ENCODE results near the gene FREY1.
A peak's percentile ranks its signal among the peaks of the same experiment; 100 is the strongest.

FREY1 gene

DNA sequence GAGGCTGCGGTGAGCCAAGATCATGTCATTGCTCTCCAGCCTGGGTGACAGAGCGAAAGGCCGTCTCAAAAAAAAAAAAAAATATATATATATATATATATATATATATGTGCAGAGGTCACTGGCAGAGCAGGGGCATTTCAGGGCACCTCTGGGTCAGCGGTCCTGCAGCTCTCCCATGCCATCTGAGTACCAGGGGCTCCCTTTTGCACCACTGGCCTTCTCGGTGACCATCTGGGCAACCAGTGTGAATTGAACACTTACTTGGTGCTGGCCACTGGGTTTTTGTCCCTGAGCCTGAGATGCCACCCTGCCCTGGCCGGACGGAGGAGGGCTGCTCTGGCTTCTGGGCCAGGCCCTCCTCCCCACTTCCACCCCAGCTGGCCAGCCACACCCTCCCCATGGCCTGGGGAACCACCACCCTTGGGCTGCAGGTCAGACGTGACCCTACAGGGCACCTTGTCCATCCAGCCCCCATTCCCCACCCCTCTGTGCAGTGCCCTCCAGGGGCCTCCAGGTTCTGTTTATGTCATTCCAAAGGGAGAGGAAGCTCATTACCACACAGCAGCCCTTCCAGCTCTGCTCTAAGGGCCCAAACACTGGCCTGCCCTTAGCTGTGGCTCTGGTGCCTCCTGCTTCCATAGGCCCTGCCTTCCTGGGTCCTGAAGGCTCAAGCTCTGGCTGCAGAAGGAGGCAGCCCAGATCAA, 11.4 kb downstream of the FREY1 start:
- no peak overlapping the region for H3K4me3 ChIP-seq (ENCODE audit: low read depth, low read length)

GRCh38 chr11:45894555-45895247, 12.4 kb downstream of the FREY1 start:
- H3K4me3 ChIP-seq (ENCODE audit: low read depth, low read length): no peak overlapping the region

GRCh38 chr11:45892856-45893255, 14.2 kb downstream of the FREY1 start:
- no peak overlapping the region for H3K4me3 ChIP-seq (ENCODE audit: low read depth, low read length)

- H3K4me3 ChIP-seq (ENCODE audit: low read depth, low read length): no peak overlapping the region
Measured at GRCh38 chr11:45890886-45891550, 16.1 kb downstream of the FREY1 start.

- H3K4me3 ChIP-seq (ENCODE audit: low read depth, low read length): no peak overlapping the region
Measured at GRCh38 chr11:45889966-45890365, 17.1 kb downstream of the FREY1 start.

GRCh38 chr11:45889555-45889954, 17.5 kb downstream of the FREY1 start:
- no peak overlapping the region for H3K4me3 ChIP-seq (ENCODE audit: low read depth, low read length)

- no peak overlapping the region for H3K4me3 ChIP-seq (ENCODE audit: low read depth, low read length)
Measured at GRCh38 chr11:45887587-45887986, 19.5 kb downstream of the FREY1 start.

DNA sequence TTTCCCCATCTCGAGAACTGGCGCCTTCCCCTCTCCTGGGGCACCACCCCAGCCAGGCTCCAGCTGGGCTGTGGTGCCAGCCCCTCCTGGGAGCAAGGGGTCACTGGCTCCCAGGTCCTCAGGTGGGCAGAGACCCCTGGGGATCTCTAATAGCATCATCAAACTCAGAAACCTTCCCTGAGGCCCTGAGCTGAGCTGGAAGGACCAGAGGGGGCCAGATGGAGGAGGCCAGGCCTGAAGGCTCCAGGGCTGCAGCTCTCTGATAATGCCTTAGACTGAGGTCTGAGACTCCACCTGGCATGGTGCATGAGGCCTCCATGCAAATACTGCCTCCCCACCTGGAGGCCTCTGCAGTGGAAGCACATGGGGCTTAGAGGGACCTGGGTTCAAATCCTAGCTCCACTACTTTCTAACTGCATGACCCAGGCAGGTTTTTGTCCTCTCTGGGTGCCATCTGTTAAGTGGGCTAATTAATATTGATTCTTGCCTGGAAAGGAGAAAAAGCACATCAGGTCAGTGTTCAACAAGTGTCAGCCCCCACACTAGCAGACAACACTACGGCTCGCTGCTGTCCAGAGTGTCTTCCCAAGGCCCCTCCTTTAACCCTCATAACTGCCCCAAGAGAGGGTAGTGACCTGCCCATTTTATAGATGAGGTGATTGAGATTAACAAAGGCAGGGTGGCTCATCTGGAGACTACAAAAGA, 20.1 kb downstream of the FREY1 start:
- H3K4me3 ChIP-seq (ENCODE audit: low read depth, low read length): no peak overlapping the region

DNA sequence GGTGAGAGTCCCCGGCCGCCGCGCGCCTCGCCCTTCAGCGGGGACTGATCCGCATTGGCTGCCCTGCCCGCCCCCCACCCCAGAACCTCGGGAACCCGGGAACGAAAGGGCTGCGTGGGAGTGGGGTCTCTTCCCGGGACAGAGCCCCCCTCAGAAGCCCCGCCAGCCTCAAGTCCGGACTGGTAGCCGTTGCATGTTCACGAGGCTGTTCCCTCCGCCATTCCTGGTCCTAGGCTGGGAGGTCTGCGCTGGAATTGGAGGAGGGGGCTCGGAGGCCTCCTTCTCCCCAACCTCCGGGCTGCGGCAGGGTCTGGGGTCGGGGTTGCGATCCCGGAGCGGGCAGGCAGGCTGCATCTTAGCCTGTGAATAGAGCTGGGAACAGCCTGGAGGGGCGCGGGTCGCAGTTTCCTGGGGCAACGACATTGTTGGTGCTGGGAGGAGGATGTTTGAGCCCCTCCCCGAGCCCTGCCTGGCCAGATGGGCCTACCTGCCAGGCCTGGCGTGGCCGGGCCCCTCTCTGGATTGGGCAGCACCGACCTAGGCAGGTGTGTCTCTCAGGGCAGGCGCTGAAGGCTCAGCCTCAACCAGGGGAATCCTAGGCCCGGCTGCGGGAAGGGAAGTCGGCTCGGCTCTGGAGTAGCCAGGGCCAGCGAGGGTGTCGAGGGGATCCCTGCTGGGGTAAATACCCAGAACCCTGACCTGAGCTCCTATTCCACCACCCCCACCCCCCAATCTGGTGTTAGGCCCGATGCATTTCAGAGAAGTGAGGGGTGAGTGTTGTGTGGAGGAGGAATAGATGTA, 20.9 kb downstream of the FREY1 start:
- H3K4me3 ChIP-seq (ENCODE audit: low read depth, low read length): peak overlapping the region; percentile 67

- peak within 1 kb of the TSS; percentile 67 for H3K4me3 ChIP-seq (ENCODE audit: low read depth, low read length)
Measured at GRCh38 chr11:45885274-45885920, 21.7 kb downstream of the FREY1 start, which contains the start of gene MAPK8IP1. MAPK8IP1 (plus strand) TSS chr11:45885651; CDS start chr11:45885821, 170 bp downstream.

GRCh38 chr11:45884596-45885185, 22.4 kb downstream of the FREY1 start:
- no peak overlapping the region for H3K4me3 ChIP-seq (ENCODE audit: low read depth, low read length)

DNA sequence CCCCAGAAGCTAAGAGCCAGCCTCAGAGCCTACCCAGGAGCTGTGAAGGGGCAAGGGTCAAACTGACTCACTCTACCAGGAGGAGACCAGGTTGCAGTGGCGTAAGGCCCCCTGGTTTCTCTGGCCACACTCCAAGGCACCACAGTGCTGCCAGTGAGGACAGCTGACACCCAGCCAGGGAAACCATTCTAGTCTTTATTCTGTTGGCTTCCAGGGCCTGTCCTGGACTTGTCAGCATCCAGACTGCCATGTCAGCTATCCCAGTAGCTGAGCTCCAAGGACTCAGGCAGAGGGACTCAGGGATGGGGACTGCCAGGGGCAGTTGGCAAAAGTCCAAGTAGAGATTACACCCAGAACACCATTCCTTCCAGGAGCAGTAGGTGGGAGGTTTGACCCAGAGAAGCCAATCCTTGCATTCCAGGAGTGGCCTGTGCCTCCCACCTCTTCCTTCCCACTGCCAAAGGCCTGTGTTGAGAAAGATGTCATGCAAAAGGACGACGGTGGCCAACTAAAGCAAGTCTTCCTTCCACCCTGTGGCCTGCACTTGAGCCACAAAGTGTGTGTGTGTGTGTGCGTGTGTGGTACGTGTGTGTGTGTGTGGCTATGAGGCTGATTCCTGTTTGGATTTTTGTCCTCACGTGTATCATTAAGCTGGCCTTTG, 25.2 kb downstream of the FREY1 start:
- H3K4me3 ChIP-seq (ENCODE audit: low read depth, low read length): no peak overlapping the region

GRCh38 chr11:45880772-45881570, 26.1 kb downstream of the FREY1 start:
- H3K4me3 ChIP-seq (ENCODE audit: low read depth, low read length): no peak overlapping the region

- H3K4me3 ChIP-seq (ENCODE audit: low read depth, low read length): no peak overlapping the region
Measured at GRCh38 chr11:45879803-45880686, 27.0 kb downstream of the FREY1 start.

- H3K4me3 ChIP-seq (ENCODE audit: low read depth, low read length): no peak overlapping the region
Measured at GRCh38 chr11:45877845-45878244, 29.2 kb downstream of the FREY1 start.

DNA sequence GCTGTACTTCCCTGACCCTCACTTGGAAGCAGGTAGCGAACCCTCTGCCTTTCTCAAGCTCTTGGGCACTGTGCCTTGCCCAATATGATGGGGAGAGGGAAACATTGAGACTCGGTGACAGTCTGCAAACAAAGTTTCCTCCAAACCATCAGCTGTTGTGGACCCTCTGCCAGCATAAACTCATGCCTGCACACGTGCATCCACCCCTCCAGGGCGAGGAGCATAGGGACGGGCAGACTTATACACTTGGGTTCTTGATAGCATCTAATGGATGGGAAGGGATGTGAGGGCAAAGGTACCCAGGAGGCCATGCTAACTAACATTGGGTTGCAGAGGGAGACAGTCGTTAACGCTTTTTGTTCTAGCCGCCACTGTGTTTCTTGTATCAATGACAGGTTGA, 29.9 kb downstream of the FREY1 start:
- no peak overlapping the region for H3K4me3 ChIP-seq (ENCODE audit: low read depth, low read length)

- H3K4me3 ChIP-seq (ENCODE audit: low read depth, low read length): no peak overlapping the region
Measured at GRCh38 chr11:45876401-45876800, 30.7 kb downstream of the FREY1 start.

All from iPS-11a (cell line).